ENCODE data around the gene FRG2B.
"Not testable (repeated sequence)": the region's sequence is repeated elsewhere in the genome, so short reads cannot be mapped to it uniquely, and the experiment has no call there.

Gene FRG2B

GRCh38 chr10:133626695-133627094 lies at the start of gene FRG2B:
Gene FRG2B, minus strand, starts transcription at chr10:133626795. Its CDS starts 53 bp downstream, at chr10:133626742.
- DNase-seq: not testable (repeated sequence)

GRCh38 chr10:133667446-133667845 lies 40.9 kb upstream of the FRG2B start:
- not testable (repeated sequence) for DNase-seq

- not testable (repeated sequence) for DNase-seq
These were observed 37.1 kb upstream of the FRG2B start for GRCh38 chr10:133663544-133664160.

GRCh38 chr10:133661122-133661521 lies 34.5 kb upstream of the FRG2B start:
- not testable (repeated sequence) for DNase-seq

GRCh38 chr10:133660516-133660915 lies 33.9 kb upstream of the FRG2B start:
- DNase-seq: not testable (repeated sequence)

- DNase-seq: not testable (repeated sequence)
These were observed 30.7 kb upstream of the FRG2B start for GRCh38 chr10:133657276-133657675.

GRCh38 chr10:133648872-133649455 lies 22.4 kb upstream of the FRG2B start:
- not testable (repeated sequence) for DNase-seq

- not testable (repeated sequence) for DNase-seq
These were observed 20.6 kb upstream of the FRG2B start for GRCh38 chr10:133647075-133647748.

- not testable (repeated sequence) for DNase-seq
These were observed 11.2 kb upstream of the FRG2B start for GRCh38 chr10:133637846-133638235.

- DNase-seq: not testable (repeated sequence)
These were observed 10.7 kb upstream of the FRG2B start for GRCh38 chr10:133637202-133637845.

GRCh38 chr10:133630723-133631249 lies 4.2 kb upstream of the FRG2B start:
- DNase-seq: not testable (repeated sequence)

GRCh38 chr10:133622544-133622943 lies 4.1 kb downstream of the FRG2B start:
- DNase-seq: not testable (repeated sequence)

- DNase-seq: no peak
These were observed 7.7 kb downstream of the FRG2B start for GRCh38 chr10:133618851-133619250.

GRCh38 chr10:133617196-133617595 lies 9.4 kb downstream of the FRG2B start:
- no peak for DNase-seq

GRCh38 chr10:133616371-133617130 lies 10.0 kb downstream of the FRG2B start:
- no peak for DNase-seq

GRCh38 chr10:133614830-133615580 lies 11.6 kb downstream of the FRG2B start:
- DNase-seq: no peak

- no peak for DNase-seq
These were observed 12.9 kb downstream of the FRG2B start for GRCh38 chr10:133613699-133614098.

GRCh38 chr10:133611079-133611478 lies 15.5 kb downstream of the FRG2B start:
- no peak for DNase-seq

GRCh38 chr10:133608855-133609254 lies 17.7 kb downstream of the FRG2B start:
- DNase-seq: no peak

- DNase-seq: not testable (repeated sequence)
These were observed 23.2 kb downstream of the FRG2B start for GRCh38 chr10:133603434-133603833.

- DNase-seq: no peak
These were observed 25.9 kb downstream of the FRG2B start for GRCh38 chr10:133600657-133601056.

- DNase-seq: not testable (repeated sequence)
These were observed 26.7 kb downstream of the FRG2B start for GRCh38 chr10:133599869-133600268.

Data from CD4-positive, alpha-beta T cell treated with Interleukin-17A for 4 hours (primary cell).